Naive thymus-derived CD8-positive, alpha-beta T cell (primary cell): ENCODE measurements around the gene ABCC4. TPM values are rescaled to one million over a fixed set of nuclear protein-coding genes. Genes with fewer than 3 reads are reported as not detected.

Experiments used
- ATAC-seq, 2 donors: fragments of 150-1000 bp; cut with Tn5 transposase in 1 of 2; sonication (Bioruptor Pico), chemical (Tn5 transposase) in 1 of 2; 1 replicate in 1 of 2; 2 replicates in 1 of 2; pipeline ENCODE4 v1.10.0; 2021; ENCODE audit warnings: mild to moderate bottlenecking in 2 of 2, moderate library complexity in 2 of 2
- POLR2A ChIA-PET: fragments of 350-600 bp; sonication (Branson Sonifier 250); formaldehyde crosslinking; loops from one replicate; lab custom pipeline; 2021; ENCODE audit warnings: antibody characterized with exemption; lab: Charles Lee
- DNase-seq, 10 donors: peaks; one replicate each; pipeline versions ENCODE4 v3.0.0 to v3.0.0-alpha.2; 2020 to 2022
- H3K27ac Mint-ChIP-seq, 10 donors: one replicate each; pipeline ENCODE4 v1.8.0; 2020 to 2022; ENCODE audit warnings: mild to moderate bottlenecking in 10 of 10, mixed read lengths in 10 of 10, moderate library complexity in 4 of 10, inconsistent platforms in 1 of 10
- H3K27me3 Mint-ChIP-seq, 5 donors: one replicate each; pipeline ENCODE4 v1.8.0; 2021 to 2022; ENCODE audit warnings: mixed read lengths in 5 of 5
- H3K36me3 Mint-ChIP-seq, 3 donors: one replicate each; pipeline ENCODE4 v1.8.0; 2020 to 2022; ENCODE audit warnings: mixed read lengths in 3 of 3, mild to moderate bottlenecking in 2 of 3, inconsistent platforms in 1 of 3
- H3K4me1 Mint-ChIP-seq, 4 donors: one replicate each; pipeline ENCODE4 v1.8.0; 2021 to 2022; ENCODE audit warnings: mixed read lengths in 4 of 4
- H3K4me3 Mint-ChIP-seq, 10 donors: one replicate each; pipeline ENCODE4 v1.8.0; 2020 to 2022; ENCODE audit warnings: mild to moderate bottlenecking in 10 of 10, mixed read lengths in 10 of 10, moderate library complexity in 6 of 10, inconsistent platforms in 1 of 10
- H3K9me3 Mint-ChIP-seq, 9 donors: one replicate each; pipeline ENCODE4 v1.8.0; 2020 to 2022; ENCODE audit warnings: mixed read lengths in 9 of 9, mild to moderate bottlenecking in 3 of 9, inconsistent platforms in 1 of 9, moderate library complexity in 1 of 9
- polyA plus RNA-seq, 3 donors: library from polyadenylated mRNA; unstranded; fragments of 300-500 nt; fragmentation: Illumina TruSeq; gene quantifications; one replicate each; pipeline ENCODE4 v1.2.3, GENCODE V29; 2021
- total RNA-seq, 8 experiments: library from RNA in 2 of 8; stranded (reverse) in 2 of 8; gene quantifications; one replicate each; pipeline ENCODE4 v1.2.3 and lab custom pipeline; 2021 to 2026

ABCC4 gene
- total and polyA plus RNA-seq, 5 experiments from 2014 or later: 3.5 to 9.2 (median 4.4) TPM

DNA sequence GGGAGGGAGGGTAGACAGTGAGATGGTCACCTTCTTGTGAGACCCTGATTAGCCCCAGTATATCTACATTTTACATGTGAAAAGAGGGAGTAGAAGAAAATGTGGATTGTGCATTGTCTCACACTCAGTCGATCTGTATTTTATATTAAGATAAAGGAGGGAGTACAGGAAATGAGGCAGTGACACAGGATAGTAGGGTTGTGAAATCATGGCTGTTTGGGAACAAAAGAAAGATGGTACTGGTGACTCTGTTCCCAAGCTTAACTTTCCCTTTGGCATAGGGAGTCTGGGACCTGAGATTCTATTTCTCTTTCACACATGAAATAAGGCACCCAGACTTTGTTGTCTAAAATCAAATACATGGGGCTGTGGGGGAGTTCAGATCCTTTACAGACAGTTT lies 194.7 kb downstream of the ABCC4 start:
- POLR2A ChIA-PET: no interaction called here
- no peak overlapping the region for H3K4me3 Mint-ChIP-seq
- H3K9me3 Mint-ChIP-seq: peaks cover 0 to 8% (median 0%) of the 10 kb centered on the region in 9 donors
- peak overlapping the region in 1 of 10 donors; percentile 41 for H3K27ac Mint-ChIP-seq
- peaks cover 12 to 51% (median 23%) of the 10 kb centered on the region in 3 donors for H3K36me3 Mint-ChIP-seq
- DNase-seq (no peak), ATAC-seq (no peak)
- no peaks in the 10 kb centered on the region for H3K4me1 Mint-ChIP-seq
- H3K27me3 Mint-ChIP-seq: no peaks in the 10 kb centered on the region

GRCh38 chr13:95100525-95101433 lies 200.5 kb downstream of the ABCC4 start:
- H3K36me3 Mint-ChIP-seq: peaks cover 37 to 59% (median 40%) of the 10 kb centered on the region in 3 donors
- no peak for DNase-seq
- H3K4me1 Mint-ChIP-seq: no peaks in the 10 kb centered on the region
- peak overlapping the region in 1 of 10 donors; percentile 42 for H3K27ac Mint-ChIP-seq
- H3K4me3 Mint-ChIP-seq: no peak overlapping the region
- POLR2A ChIA-PET: no interaction called here
- no peaks in the 10 kb centered on the region for H3K27me3 Mint-ChIP-seq
- H3K9me3 Mint-ChIP-seq: peaks cover 4 to 30% (median 26%) of the 10 kb centered on the region in 9 donors
- no peak for ATAC-seq

GRCh38 chr13:95099541-95099940 lies 201.7 kb downstream of the ABCC4 start:
- DNase-seq: no peak
- ATAC-seq: no peak
- no peaks in the 10 kb centered on the region for H3K4me1 Mint-ChIP-seq
- H3K9me3 Mint-ChIP-seq: peaks cover 4 to 36% (median 26%) of the 10 kb centered on the region in 9 donors
- H3K4me3 Mint-ChIP-seq: no peak overlapping the region
- no peaks in the 10 kb centered on the region for H3K27me3 Mint-ChIP-seq
- H3K27ac Mint-ChIP-seq: peak overlapping the region in 1 of 10 donors; percentile 40
- POLR2A ChIA-PET: no interaction called here
- peaks cover 38 to 60% (median 50%) of the 10 kb centered on the region in 3 donors for H3K36me3 Mint-ChIP-seq

DNA sequence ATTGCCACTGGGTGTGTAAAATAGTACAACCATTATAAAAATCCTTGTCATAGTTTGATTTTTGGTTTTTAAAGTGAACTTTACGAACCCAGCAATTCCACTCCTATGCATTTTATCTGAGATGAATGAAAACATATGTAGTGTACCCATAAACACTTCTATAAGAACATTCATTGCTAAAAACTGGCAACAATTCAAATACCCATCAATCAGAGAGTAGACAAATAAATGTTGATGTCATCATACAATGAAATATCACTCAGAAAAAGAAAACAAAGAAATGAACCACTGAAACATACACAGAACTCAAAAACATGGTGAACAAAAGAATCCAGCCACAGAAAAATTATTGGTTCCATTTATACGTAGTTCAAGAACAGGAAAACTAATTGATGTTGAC lies 202.3 kb downstream of the ABCC4 start:
- POLR2A ChIA-PET: no interaction called here
- Mint-ChIP-seq H3K9me3 (peaks cover 4 to 42% (median 26%) of the 10 kb centered on the region in 9 donors), H3K4me1 (no peaks in the 10 kb centered on the region), H3K27me3 (no peaks in the 10 kb centered on the region), H3K4me3 (no peak overlapping the region), H3K27ac (no peak overlapping the region), H3K36me3 (peaks cover 37 to 60% (median 54%) of the 10 kb centered on the region in 3 donors)
- no peak for DNase-seq
- ATAC-seq: no peak

GRCh38 chr13:95091755-95092154 lies 209.5 kb downstream of the ABCC4 start:
- no peaks in the 10 kb centered on the region for H3K27me3 Mint-ChIP-seq
- peaks cover 3 to 6% (median 4%) of the 10 kb centered on the region in 4 donors for H3K4me1 Mint-ChIP-seq
- H3K36me3 Mint-ChIP-seq: peaks cover 55 to 67% (median 59%) of the 10 kb centered on the region in 3 donors
- H3K27ac Mint-ChIP-seq: no peak overlapping the region
- H3K9me3 Mint-ChIP-seq: peaks cover 8 to 48% (median 22%) of the 10 kb centered on the region in 9 donors
- POLR2A ChIA-PET: no interaction called here
- no peak for DNase-seq
- no peak overlapping the region for H3K4me3 Mint-ChIP-seq
- ATAC-seq: no peak

- Mint-ChIP-seq H3K4me1 (peaks cover 3 to 6% (median 4%) of the 10 kb centered on the region in 4 donors), H3K4me3 (no peak overlapping the region), H3K27me3 (no peaks in the 10 kb centered on the region), H3K9me3 (peaks cover 3 to 16% (median 9%) of the 10 kb centered on the region in 9 donors), H3K36me3 (peaks cover 23 to 32% (median 32%) of the 10 kb centered on the region in 3 donors), H3K27ac (no peak overlapping the region)
- no peak for ATAC-seq
- DNase-seq: no peak
- POLR2A ChIA-PET: no interaction called here
Measured at GRCh38 chr13:95087746-95088305, 213.4 kb downstream of the ABCC4 start.

DNA sequence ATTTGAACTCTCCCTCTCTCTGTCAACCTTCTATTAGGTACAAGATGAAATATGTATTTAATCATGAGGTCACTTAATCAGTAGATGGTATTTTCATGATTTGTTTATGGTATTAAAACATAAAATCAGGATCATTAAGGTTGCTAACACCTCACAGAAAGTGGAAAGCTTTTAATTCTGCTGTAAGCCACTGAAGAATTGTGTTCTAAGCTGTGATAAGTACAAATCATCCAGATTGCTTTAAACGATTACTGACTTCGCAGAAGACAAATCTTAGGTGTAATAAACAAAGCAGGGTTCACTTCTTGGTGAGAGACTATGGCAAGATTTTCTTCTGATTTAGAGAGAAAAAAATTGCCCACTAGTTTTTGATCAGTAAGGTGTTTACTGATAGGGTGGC lies 214.5 kb downstream of the ABCC4 start:
- ATAC-seq (no peak), DNase-seq (no peak)
- H3K36me3 Mint-ChIP-seq: peaks cover 21 to 34% (median 32%) of the 10 kb centered on the region in 3 donors
- H3K4me3 Mint-ChIP-seq: no peak overlapping the region
- H3K4me1 Mint-ChIP-seq: peaks cover 3 to 6% (median 4%) of the 10 kb centered on the region in 4 donors
- POLR2A ChIA-PET: no interaction called here
- H3K9me3 Mint-ChIP-seq: peaks cover 0 to 6% (median under 1%) of the 10 kb centered on the region in 9 donors
- H3K27ac Mint-ChIP-seq: no peak overlapping the region
- H3K27me3 Mint-ChIP-seq: no peaks in the 10 kb centered on the region

DNA sequence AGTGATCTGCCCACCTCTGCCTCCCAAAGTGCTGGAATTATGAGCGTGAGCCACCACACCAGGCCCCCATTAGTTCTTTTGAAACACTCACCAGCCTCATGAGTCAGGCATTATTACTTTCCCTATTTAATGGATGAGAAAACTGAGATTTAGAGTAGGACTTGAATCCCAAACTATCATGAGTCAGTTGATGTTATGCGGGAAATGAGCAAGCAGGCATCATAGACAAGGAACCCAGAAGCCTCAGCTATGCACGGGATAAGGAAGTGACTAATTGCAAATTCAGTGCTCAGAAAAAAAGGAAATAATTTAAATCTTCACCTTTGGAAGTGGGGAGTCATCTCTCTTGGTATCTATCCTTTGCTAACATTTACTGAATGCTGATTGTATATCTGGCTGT lies 217.5 kb downstream of the ABCC4 start:
- H3K27ac Mint-ChIP-seq: no peak overlapping the region
- POLR2A ChIA-PET: no interaction called here
- no peak overlapping the region for H3K4me3 Mint-ChIP-seq
- H3K9me3 Mint-ChIP-seq: no peaks in the 10 kb centered on the region
- H3K4me1 Mint-ChIP-seq: peaks cover 0 to 6% (median 2%) of the 10 kb centered on the region in 4 donors
- no peaks in the 10 kb centered on the region for H3K27me3 Mint-ChIP-seq
- ATAC-seq: no peak
- H3K36me3 Mint-ChIP-seq: peaks cover 8 to 35% (median 32%) of the 10 kb centered on the region in 3 donors
- DNase-seq: no peak

DNA sequence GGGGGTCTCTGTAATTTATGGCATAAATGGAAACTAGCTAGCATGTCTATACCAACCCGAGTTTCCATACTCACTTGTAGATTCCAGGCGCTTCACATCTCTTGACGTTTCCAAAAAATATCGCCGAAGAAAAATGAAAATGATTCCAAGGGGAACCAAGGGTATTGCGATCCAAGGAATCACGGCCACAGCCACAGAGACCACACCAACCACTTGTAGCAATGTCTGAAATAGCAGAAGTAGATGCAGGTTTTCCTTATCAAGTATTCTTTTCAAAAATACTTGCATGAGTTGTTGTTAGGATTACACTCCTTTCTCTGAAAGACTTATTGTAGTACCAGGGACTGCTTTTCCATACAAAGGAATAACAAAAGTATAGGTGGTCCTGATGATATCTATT lies 218.2 kb downstream of the ABCC4 start:
- peaks cover 0 to 3% (median 2%) of the 10 kb centered on the region in 4 donors for H3K4me1 Mint-ChIP-seq

DNA sequence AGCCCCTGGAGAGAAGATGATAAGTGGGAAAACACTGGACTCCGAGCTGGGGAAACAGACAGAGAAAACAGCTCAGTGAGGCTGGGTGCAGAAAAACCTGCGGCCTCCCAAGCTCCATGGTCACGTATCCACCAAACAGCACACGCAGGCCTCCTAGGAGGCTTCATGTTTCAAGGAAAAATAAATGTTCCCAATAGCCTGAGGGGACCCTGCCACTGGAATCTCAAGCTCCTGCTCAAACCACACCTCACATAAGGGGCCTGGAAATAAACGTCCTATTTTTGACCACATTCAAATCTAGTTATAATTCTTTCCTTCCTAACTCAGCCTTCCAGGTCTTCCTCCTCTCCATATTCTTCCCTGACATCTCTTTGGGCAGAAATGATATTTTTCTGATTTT lies 225.7 kb downstream of the ABCC4 start:
- H3K27me3 Mint-ChIP-seq: no peaks in the 10 kb centered on the region
- H3K9me3 Mint-ChIP-seq: no peaks in the 10 kb centered on the region
- peaks cover 23 to 67% (median 62%) of the 10 kb centered on the region in 3 donors for H3K36me3 Mint-ChIP-seq
- H3K4me3 Mint-ChIP-seq: no peak overlapping the region
- H3K4me1 Mint-ChIP-seq: no peaks in the 10 kb centered on the region
- H3K27ac Mint-ChIP-seq: peak overlapping the region in 1 of 10 donors; percentile 2
- ATAC-seq (no peak), DNase-seq (no peak)
- POLR2A ChIA-PET: no interaction called here

More for the DNA sequence above, 218.2 kb downstream of the ABCC4 start:
- ATAC-seq: no peak
- no peak for DNase-seq
- POLR2A ChIA-PET: no interaction called here
- H3K27ac Mint-ChIP-seq: no peak overlapping the region
- no peak overlapping the region for H3K4me3 Mint-ChIP-seq
- H3K9me3 Mint-ChIP-seq: no peaks in the 10 kb centered on the region
- peaks cover 8 to 39% (median 35%) of the 10 kb centered on the region in 3 donors for H3K36me3 Mint-ChIP-seq
- no peaks in the 10 kb centered on the region for H3K27me3 Mint-ChIP-seq

GRCh38 chr13:95074820-95075219 lies 226.4 kb downstream of the ABCC4 start:
- Mint-ChIP-seq H3K4me3 (no peak overlapping the region), H3K27me3 (no peaks in the 10 kb centered on the region), H3K4me1 (no peaks in the 10 kb centered on the region), H3K9me3 (no peaks in the 10 kb centered on the region), H3K27ac (no peak overlapping the region), H3K36me3 (peaks cover 24 to 70% (median 65%) of the 10 kb centered on the region in 3 donors)
- ATAC-seq: no peak
- POLR2A ChIA-PET: no interaction called here
- DNase-seq: no peak

DNA sequence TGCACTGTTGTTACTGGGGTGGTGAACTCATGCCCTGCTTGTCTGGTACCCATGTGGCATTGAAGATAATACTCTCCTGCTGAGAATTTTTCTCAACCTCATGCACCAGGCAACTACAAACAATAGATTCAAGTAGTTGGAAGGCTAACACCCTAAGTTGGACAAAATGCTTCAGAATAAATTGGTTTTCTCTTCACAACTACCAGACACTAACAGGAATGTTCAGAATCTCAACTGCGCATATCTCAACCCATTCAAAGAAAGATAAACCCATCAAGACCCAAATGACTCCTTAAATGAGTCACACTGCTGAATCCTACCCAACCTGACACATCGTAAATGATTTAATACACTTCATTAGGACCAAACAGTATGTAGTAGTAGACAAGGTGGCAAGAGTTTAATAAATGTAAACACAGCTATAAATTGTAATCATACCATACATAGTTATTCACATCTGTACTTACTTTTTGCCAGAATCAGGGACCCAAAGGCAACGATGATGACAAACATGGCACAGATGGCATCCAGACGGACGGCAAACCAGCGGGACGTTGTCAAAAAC lies 227.4 kb downstream of the ABCC4 start:
- Mint-ChIP-seq H3K9me3 (no peaks in the 10 kb centered on the region), H3K4me1 (no peaks in the 10 kb centered on the region), H3K27me3 (no peaks in the 10 kb centered on the region), H3K36me3 (peaks cover 24 to 72% (median 67%) of the 10 kb centered on the region in 3 donors), H3K4me3 (no peak overlapping the region), H3K27ac (no peak overlapping the region)
- DNase-seq (no peak), ATAC-seq (no peak)
- POLR2A ChIA-PET: no interaction called here

DNA sequence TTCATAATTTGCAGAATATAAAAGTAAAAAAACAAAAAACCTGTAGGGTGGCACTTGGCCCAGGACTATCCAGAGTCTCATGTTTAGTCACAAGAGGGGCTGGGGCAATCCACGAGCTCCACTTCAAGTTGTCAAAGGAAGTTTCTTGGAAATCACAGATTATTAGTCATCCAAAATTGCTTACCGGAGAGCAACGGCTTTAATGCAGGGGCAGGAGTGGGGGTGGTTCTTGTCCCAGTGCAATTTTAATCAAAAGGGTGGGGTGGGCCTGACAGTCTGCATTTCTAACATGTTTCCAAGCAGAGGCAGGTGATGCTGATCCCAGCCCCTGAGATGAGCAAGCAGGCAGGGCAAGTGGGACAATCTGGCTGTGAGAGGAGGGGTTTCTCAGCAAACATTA lies 233.9 kb downstream of the ABCC4 start:
- Mint-ChIP-seq H3K36me3 (peaks cover 15 to 61% (median 48%) of the 10 kb centered on the region in 3 donors), H3K4me3 (no peak overlapping the region), H3K27ac (no peak overlapping the region), H3K4me1 (no peaks in the 10 kb centered on the region), H3K27me3 (no peaks in the 10 kb centered on the region), H3K9me3 (no peaks in the 10 kb centered on the region)
- ATAC-seq (no peak), DNase-seq (no peak)
- POLR2A ChIA-PET: no interaction called here
